Smooth muscle cell (in vitro differentiated cells): ENCODE results near the gene KDM4B. TPM values are rescaled to one million over a fixed set of nuclear protein-coding genes. Genes with fewer than 3 reads are reported as not detected.

ENCODE experiments used
- DNase-seq: peaks from one replicate; lab custom pipeline; 2025; ENCODE audit not compliant: unreplicated experiment; lab: John Stamatoyannopoulos, UW
- H2AFZ ChIP-seq: fragments of 200-600 bp; sonication (generic); 2 replicates; pipeline ENCODE4 v1.6.0; 2016; ENCODE audit warnings: antibody characterized with exemption, low read depth, mild to moderate bottlenecking
- H3F3A ChIP-seq: fragments of 200-600 bp; sonication (generic); 2 replicates; pipeline ENCODE4 v1.6.0; 2017; ENCODE audit warnings: antibody characterized with exemption, low read depth
- H3K27ac ChIP-seq: fragments of 200-600 bp; sonication (generic); 2 replicates; pipeline ENCODE4 v1.5.1; 2016; ENCODE audit warnings: low read depth, mild to moderate bottlenecking
- H3K27me3 ChIP-seq: fragments of 200-600 bp; sonication (generic); 2 replicates; pipeline ENCODE4 v1.6.1; 2016; ENCODE audit warnings: low read depth, mild to moderate bottlenecking
- H3K36me3 ChIP-seq: fragments of 200-600 bp; sonication (generic); 2 replicates; pipeline ENCODE4 v1.5.1; 2016; ENCODE audit warnings: low read depth
- H3K4me1 ChIP-seq: fragments of 200-600 bp; sonication (generic); 2 replicates; pipeline ENCODE4 v1.5.1; 2016; ENCODE audit warnings: low read depth
- H3K4me2 ChIP-seq: fragments of 200-600 bp; sonication (generic); 2 replicates; pipeline ENCODE4 v1.6.0; 2016; ENCODE audit warnings: mild to moderate bottlenecking
- H3K4me3 ChIP-seq: fragments of 200-600 bp; sonication (generic); 2 replicates; pipeline ENCODE4 v1.5.1; 2016; ENCODE audit warnings: mild to moderate bottlenecking
- H3K79me2 ChIP-seq: fragments of 200-600 bp; sonication (generic); 2 replicates; pipeline ENCODE4 v1.6.0; 2016; ENCODE audit warnings: low read depth, mild to moderate bottlenecking
- H3K9ac ChIP-seq: fragments of 200-600 bp; sonication (generic); 2 replicates; pipeline ENCODE4 v1.6.0; 2016; ENCODE audit warnings: low read depth
- H3K9me3 ChIP-seq: fragments of 200-600 bp; sonication (generic); replicated peaks from 2 replicates; pipeline ENCODE4 v1.5.1; 2016; ENCODE audit warnings: low read depth
- H4K20me1 ChIP-seq: fragments of 200-600 bp; sonication (generic); 2 replicates; pipeline ENCODE4 v1.6.0; 2016; ENCODE audit warnings: low read depth
- WGBS: methylation state at CpG from one replicate; pipeline ENCODE4 v1.1.7; 2016; ENCODE audit warnings: low lambda C conversion rate; 5-methylcytosine and 5-hydroxymethylcytosine counted together
- polyA plus RNA-seq: library from polyadenylated mRNA; unstranded; fragments of >200 nt; fragmentation: Nextera tagmentation; extraction: Ambion mirVana; gene quantifications from 2 replicates; pipeline ENCODE4 v1.2.1, GENCODE V29; 2016
- total RNA-seq: library from RNA; depleted of rRNA; stranded (reverse); fragments of >200 nt; gene quantifications from 2 replicates; pipeline ENCODE4 v1.2.3, GENCODE V29; 2014
- TF ChIP-seq, protein P1 (sequence below): fragments of 200-600 bp; sonication (generic); IDR thresholded peaks from 2 replicates; pipeline ENCODE4 v1.5.1; 2017; ENCODE audit warnings: borderline replicate concordance, mild to moderate bottlenecking, antibody characterized with exemption; ENCODE audit not compliant: insufficient read depth, poor library complexity, severe bottlenecking

Gene KDM4B
- total and polyA plus RNA-seq, 2 experiments from 2014 or later, result 27.9 to 32.3 TPM

- no peaks in the 10 kb centered on the region for H3K9me3 ChIP-seq
- no peak for DNase-seq
- H3K4me2 ChIP-seq, result no peak overlapping the region
- peaks cover 5% of the 10 kb centered on the region for H3K36me3 ChIP-seq
- no peak overlapping the region for H2AFZ ChIP-seq
- H3K4me1 ChIP-seq, result no peaks in the 10 kb centered on the region
- H3F3A ChIP-seq, result no peaks in the 10 kb centered on the region
- H4K20me1 ChIP-seq, result peaks cover 100% of the 10 kb centered on the region
- H3K79me2 ChIP-seq, result peaks cover 8% of the 10 kb centered on the region
- H3K9ac ChIP-seq, result no peak overlapping the region
- no peaks in the 10 kb centered on the region for H3K27me3 ChIP-seq
- 95% methylated on average over 14 of the region's 14 CpGs for WGBS
- TF ChIP-seq, protein P1, sequence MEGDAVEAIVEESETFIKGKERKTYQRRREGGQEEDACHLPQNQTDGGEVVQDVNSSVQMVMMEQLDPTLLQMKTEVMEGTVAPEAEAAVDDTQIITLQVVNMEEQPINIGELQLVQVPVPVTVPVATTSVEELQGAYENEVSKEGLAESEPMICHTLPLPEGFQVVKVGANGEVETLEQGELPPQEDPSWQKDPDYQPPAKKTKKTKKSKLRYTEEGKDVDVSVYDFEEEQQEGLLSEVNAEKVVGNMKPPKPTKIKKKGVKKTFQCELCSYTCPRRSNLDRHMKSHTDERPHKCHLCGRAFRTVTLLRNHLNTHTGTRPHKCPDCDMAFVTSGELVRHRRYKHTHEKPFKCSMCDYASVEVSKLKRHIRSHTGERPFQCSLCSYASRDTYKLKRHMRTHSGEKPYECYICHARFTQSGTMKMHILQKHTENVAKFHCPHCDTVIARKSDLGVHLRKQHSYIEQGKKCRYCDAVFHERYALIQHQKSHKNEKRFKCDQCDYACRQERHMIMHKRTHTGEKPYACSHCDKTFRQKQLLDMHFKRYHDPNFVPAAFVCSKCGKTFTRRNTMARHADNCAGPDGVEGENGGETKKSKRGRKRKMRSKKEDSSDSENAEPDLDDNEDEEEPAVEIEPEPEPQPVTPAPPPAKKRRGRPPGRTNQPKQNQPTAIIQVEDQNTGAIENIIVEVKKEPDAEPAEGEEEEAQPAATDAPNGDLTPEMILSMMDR, result no peak
- H3K4me3 ChIP-seq, result no peak overlapping the region
- no peak overlapping the region for H3K27ac ChIP-seq
Observed at GRCh38 chr19:5066768-5067167, 97.9 kb downstream of the KDM4B start.

- Histone ChIP-seq H3K79me2 (peaks cover 4% of the 10 kb centered on the region), H3K4me2 (no peak overlapping the region), H3K4me1 (no peaks in the 10 kb centered on the region), H3F3A (no peaks in the 10 kb centered on the region), H2AFZ (no peak overlapping the region), H3K36me3 (peaks cover 5% of the 10 kb centered on the region), H3K27me3 (no peaks in the 10 kb centered on the region), H3K9ac (no peak overlapping the region), H3K4me3 (no peak overlapping the region), H4K20me1 (peaks cover 100% of the 10 kb centered on the region), H3K9me3 (no peaks in the 10 kb centered on the region), H3K27ac (no peak overlapping the region)
- no peak for DNase-seq
- TF ChIP-seq, protein P1, result no peak
- WGBS, result 69% methylated on average over 12 of the region's 12 CpGs
Observed at GRCh38 chr19:5067678-5068077, 98.8 kb downstream of the KDM4B start.

DNA sequence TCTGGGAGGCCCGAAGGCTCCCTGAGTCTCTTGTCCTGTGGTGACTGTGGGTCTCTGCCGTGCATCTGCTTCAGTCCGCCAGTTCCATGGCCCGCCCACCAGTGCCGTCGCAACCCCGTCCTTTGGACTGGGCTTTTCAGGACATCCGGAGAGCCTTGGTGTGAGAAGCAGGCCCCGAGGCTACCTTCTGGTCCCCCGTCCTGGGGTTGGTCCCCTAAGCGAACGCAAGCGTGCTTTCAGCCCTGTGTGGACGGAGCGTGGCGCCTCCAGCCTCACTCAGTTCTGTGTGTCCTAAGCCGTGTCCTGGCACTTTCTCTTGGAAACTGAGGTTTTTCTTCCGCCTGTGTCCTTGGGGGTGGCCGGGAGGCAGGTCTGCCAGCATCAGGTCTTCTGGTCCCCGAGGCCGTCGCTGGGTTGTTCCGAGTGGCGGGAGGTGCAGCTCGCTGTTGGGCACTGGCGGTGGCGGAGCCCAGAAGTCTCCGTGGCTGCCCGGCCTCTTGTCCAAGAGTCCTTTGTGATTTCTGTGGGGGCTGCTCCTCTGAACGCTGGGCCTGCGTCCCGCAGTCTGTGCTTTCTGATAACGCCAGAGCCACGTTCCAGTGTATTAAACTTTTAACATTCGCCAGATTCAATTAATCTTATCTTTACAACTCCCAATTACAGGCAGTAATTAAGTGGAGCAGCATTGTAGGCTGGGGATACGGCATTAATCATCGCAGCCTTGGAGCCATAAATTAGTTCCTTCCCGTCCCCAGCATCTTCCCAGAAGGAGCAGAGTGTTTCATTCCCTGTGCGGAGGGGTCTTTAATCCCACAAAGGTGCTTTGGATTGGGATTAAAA lies 99.5 kb downstream of the KDM4B start:
- WGBS, result 63% methylated on average over 39 of the region's 39 CpGs
- no peak overlapping the region for H3K4me3 ChIP-seq
- H3K27ac ChIP-seq, result no peak overlapping the region
- no peak overlapping the region for H2AFZ ChIP-seq
- H3K36me3 ChIP-seq, result no peaks in the 10 kb centered on the region
- peaks cover 100% of the 10 kb centered on the region for H4K20me1 ChIP-seq
- DNase-seq, result peak; percentile 15
- no peaks in the 10 kb centered on the region for H3K4me1 ChIP-seq
- no peak overlapping the region for H3K9ac ChIP-seq
- H3K9me3 ChIP-seq, result no peaks in the 10 kb centered on the region
- TF ChIP-seq, protein P1, result no peak
- H3K4me2 ChIP-seq, result no peak overlapping the region
- H3F3A ChIP-seq, result no peaks in the 10 kb centered on the region
- H3K79me2 ChIP-seq, result no peaks in the 10 kb centered on the region
- no peaks in the 10 kb centered on the region for H3K27me3 ChIP-seq

GRCh38 chr19:5070331-5070730 lies 101.4 kb downstream of the KDM4B start:
- Histone ChIP-seq H3K27ac (no peak overlapping the region), H3K4me2 (no peak overlapping the region), H3K4me3 (no peak overlapping the region), H3K36me3 (no peaks in the 10 kb centered on the region), H3K27me3 (no peaks in the 10 kb centered on the region), H3K79me2 (no peaks in the 10 kb centered on the region), H3F3A (no peaks in the 10 kb centered on the region), H3K9me3 (no peaks in the 10 kb centered on the region), H4K20me1 (peaks cover 100% of the 10 kb centered on the region), H3K4me1 (no peaks in the 10 kb centered on the region), H2AFZ (no peak overlapping the region), H3K9ac (no peak overlapping the region)
- no peak for DNase-seq
- 97% methylated on average over 17 of the region's 17 CpGs for WGBS
- TF ChIP-seq, protein P1, result no peak
